Measurements from ENCODE around the gene CRYBG1.
A peak's percentile ranks its signal among the peaks of the same experiment; 100 is the strongest.

CRYBG1 gene

GRCh38 chr6:106612671-106613416 is 252.3 kb downstream of the CRYBG1 start:
- peak; percentile 67 for DNase-seq

GRCh38 chr6:106613590-106613989 is 253.1 kb downstream of the CRYBG1 start:
- DNase-seq: no peak

- peak; percentile 81 for DNase-seq
Observed at GRCh38 chr6:106614166-106614565, 253.6 kb downstream of the CRYBG1 start.

GRCh38 chr6:106614592-106615257 is 254.2 kb downstream of the CRYBG1 start:
- DNase-seq: no peak

GRCh38 chr6:106617302-106617701 is 256.8 kb downstream of the CRYBG1 start:
- DNase-seq: no peak

- DNase-seq: no peak
Observed at GRCh38 chr6:106617857-106618256, 257.3 kb downstream of the CRYBG1 start.

GRCh38 chr6:106618324-106618723 is 257.8 kb downstream of the CRYBG1 start:
- DNase-seq: no peak

- no peak for DNase-seq
Observed at GRCh38 chr6:106619223-106619622, 258.7 kb downstream of the CRYBG1 start.

- DNase-seq: no peak
Observed at GRCh38 chr6:106620931-106621672, 260.6 kb downstream of the CRYBG1 start.
